HG03565 (cell line): ENCODE data around the gene STXBP5.

ENCODE experiments used
- ATAC-seq: cut with Tn5 transposase; IDR thresholded peaks from one replicate; pipeline ENCODE4 v1.9.1; 2021; ENCODE audit warnings: mild to moderate bottlenecking, moderate library complexity; ENCODE audit not compliant: unreplicated experiment

The STXBP5 gene

GRCh38 chr6:147421903-147422302 is 217.7 kb downstream of the STXBP5 start:
- no peak for ATAC-seq

GRCh38 chr6:147423111-147423510 is 218.9 kb downstream of the STXBP5 start:
- ATAC-seq: no peak

- ATAC-seq: no peak
Observed at GRCh38 chr6:147429794-147430193, 225.6 kb downstream of the STXBP5 start.

GRCh38 chr6:147430811-147431210 is 226.6 kb downstream of the STXBP5 start:
- no peak for ATAC-seq

- no peak for ATAC-seq
Observed at GRCh38 chr6:147434076-147434475, 229.9 kb downstream of the STXBP5 start.

- ATAC-seq: no peak
Observed at GRCh38 chr6:147434516-147434915, 230.3 kb downstream of the STXBP5 start.

GRCh38 chr6:147437615-147438014 is 233.4 kb downstream of the STXBP5 start:
- ATAC-seq: no peak

- ATAC-seq: peak; percentile 87
Observed at GRCh38 chr6:147438758-147439528, 234.7 kb downstream of the STXBP5 start.
